Umbilical cord (tissue), 2 donors: ENCODE measurements around the gene CTXND1. TPM values are rescaled to one million over a fixed set of nuclear protein-coding genes. Genes with fewer than 3 reads are reported as not detected.

Source experiments
- DNase-seq: peaks from one replicate; pipeline ENCODE4 v3.0.0-alpha.2; 2015; ENCODE audit warnings: low spot score
- total RNA-seq: library from RNA; depleted of rRNA; stranded (reverse); fragments of >200 nt; gene quantifications from one replicate; pipeline ENCODE4 v1.2.3, GENCODE V29; 2014; ENCODE audit warnings: low replicate concordance; ENCODE audit not compliant: insufficient read depth

Gene CTXND1
- total RNA-seq, 1 donor from 2014 or later, result 1.7 TPM

GRCh38 chr15:80259942-80260510 is 8.0 kb upstream of the CTXND1 start:
- DNase-seq, result no peak

- no peak for DNase-seq
Observed at GRCh38 chr15:80251428-80252120, 439 bp downstream of the CTXND1 start.

DNA sequence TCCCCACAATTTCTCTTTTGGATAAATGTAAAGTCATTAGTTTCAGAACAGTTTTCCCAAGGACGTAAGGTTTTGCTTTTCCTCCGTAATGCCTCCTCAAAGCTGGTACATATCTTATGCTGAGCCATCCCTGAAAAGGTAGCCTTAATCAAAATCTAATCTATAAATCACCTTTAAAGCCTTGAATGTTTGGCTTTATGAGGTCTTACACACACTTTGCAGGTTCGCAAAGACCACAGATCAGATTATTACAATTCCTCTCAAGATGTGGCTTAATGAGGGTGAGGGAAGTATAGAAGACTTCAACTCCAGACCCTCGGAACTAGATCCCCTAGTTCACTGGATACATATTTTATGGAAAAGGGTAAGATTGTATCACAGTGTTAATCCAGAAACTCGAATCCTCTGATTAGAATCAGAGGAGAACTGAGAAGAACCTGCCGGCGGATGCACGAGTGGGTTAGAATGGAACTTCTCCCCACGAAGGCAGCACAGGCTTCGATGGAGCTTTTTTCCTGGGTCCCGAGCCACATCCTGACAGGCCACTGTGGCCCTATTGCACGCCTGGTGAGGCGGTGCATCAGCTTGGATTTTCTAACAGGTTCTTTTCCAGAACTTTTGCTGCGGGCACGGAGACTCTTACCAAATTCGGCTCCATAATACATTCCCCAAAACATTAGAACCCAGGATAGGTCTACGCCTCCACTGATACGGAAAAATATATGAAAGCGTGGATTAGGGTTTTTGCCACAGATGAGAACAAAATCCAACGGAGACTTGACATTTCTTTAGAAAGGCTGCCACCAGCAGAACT is 1.2 kb downstream of the CTXND1 start:
- no peak for DNase-seq

DNA sequence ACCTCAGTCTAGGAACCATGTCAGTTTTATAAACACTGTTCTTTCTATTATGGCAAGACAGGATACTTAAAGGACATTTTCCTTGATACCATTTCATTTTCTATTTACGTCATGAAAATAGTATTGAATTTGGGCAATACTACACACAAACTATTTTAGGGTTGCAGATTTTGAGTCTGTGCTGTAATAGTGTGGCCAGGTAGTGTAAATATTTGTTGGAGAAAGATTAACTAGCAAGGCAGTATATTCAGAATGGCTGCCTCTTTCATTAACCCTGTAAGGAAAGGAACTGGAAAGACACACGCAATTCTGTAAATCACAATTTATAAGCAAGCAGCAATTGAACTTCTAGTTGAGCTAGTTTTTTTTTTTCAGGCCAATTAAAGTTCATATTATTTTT is 2.0 kb downstream of the CTXND1 start:
- no peak for DNase-seq

DNA sequence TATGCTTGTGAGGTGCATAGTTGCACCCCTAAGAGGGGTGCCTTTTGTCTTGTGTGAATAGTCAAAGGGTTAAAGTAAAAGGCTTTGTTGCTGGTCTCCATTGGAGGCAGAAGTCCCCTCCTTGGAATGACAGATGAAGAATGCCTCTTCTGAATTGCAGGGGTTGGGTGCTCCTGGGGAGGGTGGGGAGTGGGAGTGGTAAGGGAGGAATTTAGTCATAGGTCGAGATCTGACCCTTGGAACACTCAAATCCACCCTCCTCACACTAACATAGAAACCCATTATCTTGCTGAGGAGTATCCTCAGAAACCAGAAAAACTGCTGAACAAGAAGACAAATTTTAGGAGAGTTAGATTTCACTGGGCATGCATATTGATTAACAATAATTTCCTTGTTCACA is 4.7 kb downstream of the CTXND1 start:
- DNase-seq, result no peak

- no peak for DNase-seq
Observed at GRCh38 chr15:80246425-80246894, 5.6 kb downstream of the CTXND1 start.

DNA sequence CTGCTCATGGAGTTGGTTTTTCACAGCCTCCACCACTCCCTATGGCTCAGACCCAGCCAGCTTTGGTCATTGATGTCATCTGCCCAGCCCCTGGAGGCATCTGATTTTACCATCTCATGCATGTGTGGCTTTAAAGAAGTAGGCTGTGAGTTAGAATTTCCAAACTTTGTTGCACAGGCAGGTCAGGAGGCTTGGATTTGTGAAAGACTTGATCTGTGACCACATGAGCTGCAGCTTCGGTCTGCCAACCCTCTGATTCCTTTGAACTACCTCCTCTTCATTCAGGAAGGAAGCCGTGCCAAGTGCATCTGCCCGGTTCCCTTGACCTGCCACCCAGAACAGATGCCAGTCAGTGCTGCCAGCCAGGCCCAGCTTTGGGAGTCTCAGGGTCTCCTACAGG is 9.2 kb downstream of the CTXND1 start:
- DNase-seq, result no peak

DNA sequence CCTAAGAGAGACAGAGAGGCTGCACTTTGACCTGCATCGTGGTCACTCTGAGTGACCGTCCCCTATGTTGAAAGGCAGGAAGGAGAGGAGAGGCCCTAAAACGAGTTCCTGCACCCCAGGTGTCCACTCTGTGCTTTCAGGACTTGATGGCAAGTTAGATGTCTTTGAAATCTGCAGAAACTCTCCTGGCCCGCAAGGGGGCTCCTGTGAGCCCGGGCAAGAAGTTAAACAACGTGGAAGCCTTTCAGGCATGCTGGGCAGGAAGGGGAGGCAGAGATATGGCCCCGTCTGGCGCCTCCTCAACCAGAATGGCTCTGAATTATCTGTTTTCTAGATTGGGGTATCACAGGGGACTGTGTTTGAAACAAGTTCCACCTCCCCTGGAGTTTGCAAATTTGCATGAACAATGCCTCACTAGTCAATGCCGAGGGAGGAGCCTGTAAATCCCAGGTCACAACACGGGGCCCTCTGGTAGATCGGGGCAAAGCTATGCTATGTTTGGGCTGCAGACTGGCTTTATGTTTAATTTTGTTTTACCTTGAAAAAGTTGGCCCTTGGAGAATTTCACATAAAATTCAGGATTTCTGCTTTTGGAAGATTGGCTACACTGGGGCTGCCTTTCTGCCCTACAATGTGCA is 9.8 kb downstream of the CTXND1 start:
- no peak for DNase-seq

DNA sequence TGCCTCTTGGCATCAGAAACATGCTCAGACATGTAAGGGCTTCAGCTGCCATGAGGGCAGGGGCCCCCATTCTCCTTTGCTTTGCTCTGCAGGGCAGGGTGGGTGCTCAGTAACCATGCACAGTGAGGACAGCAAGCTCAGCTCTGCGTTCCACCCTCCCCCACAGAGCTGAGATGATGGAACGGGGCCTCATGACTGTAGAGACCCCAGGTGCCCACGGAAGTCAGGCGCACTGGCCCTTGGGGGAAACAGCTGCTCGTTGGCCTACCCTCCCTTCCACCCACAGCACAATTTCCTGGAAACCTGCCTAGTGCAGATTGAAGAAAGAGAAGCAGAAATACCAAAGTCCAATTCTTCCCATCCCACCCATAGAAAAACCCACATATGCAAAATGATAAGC is 10.5 kb downstream of the CTXND1 start:
- no peak for DNase-seq

GRCh38 chr15:80240276-80240675 is 11.7 kb downstream of the CTXND1 start:
- DNase-seq, result no peak

DNA sequence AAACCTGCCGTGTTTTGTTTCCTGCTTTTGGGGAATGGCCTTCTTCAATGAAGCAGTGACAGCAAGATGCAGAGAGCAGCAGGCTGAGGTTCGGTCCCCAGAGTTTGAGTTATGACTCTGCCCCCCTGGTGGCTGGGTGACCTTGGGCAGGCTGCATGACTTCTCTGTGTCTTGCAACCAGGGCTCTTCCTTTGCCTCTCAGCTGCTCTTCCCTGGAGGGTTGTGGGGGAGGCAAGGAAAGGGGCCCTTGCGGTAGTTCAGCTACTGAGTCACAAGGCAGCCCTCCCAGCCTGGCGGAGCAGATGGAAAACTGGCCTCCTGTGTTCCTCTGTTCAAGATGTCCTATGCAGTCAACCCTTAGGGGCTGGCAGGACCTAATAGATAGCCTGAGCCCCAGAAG is 17.1 kb downstream of the CTXND1 start:
- DNase-seq, result no peak

DNA sequence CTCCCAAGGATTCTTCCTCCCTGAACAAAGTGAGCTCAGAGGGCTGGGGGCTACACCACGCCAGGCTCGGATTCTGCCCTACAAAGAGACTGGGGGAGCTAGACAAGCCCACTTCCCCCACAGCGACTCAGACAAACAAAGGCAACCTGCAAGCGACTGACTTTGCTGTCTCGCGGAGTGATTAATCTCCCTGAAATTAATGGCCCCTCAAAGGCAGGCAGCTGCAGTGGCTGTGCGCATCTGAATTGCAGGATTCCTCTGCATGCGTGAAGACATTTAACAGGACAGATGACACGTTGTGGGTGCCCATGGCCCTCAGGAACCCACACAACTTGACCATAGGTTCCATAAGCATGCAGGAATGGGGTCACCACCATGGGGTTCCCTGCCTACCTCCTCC is 18.4 kb downstream of the CTXND1 start:
- DNase-seq, result no peak

- DNase-seq, result no peak
Observed at GRCh38 chr15:80231371-80231770, 20.6 kb downstream of the CTXND1 start.

GRCh38 chr15:80228959-80229610 is 22.9 kb downstream of the CTXND1 start:
- no peak for DNase-seq

GRCh38 chr15:80219955-80220354 is 32.1 kb downstream of the CTXND1 start:
- DNase-seq, result no peak

DNA sequence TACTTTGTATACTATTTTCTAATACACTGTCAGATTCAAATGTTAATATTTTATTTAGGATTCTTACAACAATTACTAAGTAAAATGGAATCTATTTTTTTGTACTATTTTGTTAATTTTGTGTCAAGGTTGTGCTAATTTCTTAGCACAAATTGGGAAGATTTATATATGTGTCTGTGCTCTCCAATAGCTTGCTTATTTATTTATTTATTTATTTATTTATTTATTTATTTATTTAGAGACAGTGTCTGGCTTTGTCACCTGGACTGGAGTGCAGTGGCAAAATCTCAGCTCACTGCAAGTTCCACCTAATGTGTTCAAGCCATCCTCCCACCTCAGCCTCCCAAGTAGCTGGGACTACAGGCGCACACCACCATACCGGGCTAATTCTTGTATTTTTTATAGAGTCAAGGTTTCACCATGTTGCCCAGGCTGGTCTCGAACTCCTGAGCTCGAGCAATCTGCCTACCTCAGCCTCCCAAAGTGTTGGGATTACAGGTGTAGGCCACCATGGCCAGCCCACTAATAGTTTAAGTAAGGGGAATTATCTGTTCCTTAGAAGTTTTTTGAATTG is 34.6 kb downstream of the CTXND1 start:
- no peak for DNase-seq

DNA sequence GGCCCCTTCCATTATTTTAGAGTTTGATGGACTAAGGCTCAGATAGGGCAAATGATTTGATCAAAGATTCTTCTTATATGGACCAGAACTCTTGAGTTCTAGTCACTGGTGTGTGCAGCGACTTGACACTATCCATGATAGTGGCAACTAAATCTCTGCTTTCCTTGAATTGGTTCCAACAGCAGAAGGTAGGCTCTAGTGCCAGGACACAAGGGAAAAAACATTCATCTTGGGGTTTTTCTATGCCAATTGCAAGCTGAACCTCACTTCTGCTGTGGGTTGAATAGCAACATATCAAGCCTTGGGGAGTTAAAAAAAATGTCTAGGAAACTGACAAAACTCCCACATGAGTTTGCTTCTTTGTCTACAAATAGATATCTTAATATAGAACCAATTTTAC is 35.1 kb downstream of the CTXND1 start:
- no peak for DNase-seq

DNA sequence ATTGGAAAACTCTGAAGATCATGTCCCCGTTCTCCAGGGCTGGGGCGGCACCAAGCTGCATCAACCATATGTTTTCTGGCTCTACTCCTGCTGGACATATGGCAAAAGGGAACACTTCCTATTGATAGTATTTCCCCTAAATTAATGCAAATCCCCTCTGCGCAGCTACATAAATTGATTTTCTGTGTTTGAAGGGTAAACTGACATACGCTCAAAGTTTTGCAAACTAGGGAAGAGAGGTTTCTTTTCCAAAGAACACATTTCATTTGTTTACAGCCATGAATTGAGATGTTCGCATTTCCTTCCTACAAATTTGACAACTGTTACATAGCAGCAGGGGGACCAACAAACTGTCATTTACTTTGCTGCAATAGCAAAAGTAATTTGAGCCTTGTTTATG is 35.9 kb downstream of the CTXND1 start:
- DNase-seq, result no peak

DNA sequence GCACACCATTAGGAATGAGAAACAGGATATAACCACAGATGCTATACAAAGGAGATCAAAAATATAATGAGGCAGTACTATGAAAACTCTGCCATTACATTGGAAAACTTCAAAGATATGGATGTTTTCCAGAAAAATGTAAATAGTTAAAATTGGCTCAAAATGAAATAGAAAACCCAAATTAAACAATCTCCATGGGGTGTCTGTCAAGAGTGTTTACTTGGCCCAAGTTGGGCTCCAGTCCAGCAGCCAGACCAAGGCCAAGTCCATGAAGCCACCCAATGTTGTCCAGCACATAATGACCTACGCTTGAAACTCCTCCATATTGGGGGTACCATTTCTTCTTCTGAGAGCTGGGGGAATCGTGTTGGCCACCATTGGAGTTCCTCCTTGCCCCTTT is 37.1 kb downstream of the CTXND1 start:
- DNase-seq, result no peak

DNA sequence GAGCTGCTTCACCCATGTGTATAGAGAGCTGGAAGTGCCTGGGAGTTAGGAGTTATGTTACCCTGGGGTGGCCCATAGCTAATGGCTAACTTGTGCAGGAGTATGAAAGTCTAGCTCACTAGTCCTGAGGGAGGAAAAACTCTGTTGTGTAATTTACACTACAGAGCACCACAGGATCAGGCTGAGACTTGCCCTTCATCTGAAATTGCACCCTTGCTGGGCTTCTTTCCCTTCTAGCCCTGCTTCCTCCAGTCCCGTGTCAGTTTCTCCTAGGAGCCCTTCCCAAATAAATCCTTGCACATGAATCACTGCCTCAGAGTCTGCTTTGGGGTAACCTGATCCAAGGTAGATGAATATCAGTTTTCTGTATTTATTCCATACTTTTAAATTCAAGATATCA is 40.0 kb downstream of the CTXND1 start:
- DNase-seq, result no peak
